Activated CD4-positive, CD25-positive, alpha-beta regulatory T cell (primary cell): ENCODE data around the gene PHYKPL.
"Not testable (repeated sequence)": the region's sequence is repeated elsewhere in the genome, so short reads cannot be mapped to it uniquely, and the experiment has no call there.

ENCODE experiments used
- DNase-seq, 4 experiments: peaks; one replicate each; lab custom pipeline; 2025; lab: John Stamatoyannopoulos, UW

Gene PHYKPL

DNA sequence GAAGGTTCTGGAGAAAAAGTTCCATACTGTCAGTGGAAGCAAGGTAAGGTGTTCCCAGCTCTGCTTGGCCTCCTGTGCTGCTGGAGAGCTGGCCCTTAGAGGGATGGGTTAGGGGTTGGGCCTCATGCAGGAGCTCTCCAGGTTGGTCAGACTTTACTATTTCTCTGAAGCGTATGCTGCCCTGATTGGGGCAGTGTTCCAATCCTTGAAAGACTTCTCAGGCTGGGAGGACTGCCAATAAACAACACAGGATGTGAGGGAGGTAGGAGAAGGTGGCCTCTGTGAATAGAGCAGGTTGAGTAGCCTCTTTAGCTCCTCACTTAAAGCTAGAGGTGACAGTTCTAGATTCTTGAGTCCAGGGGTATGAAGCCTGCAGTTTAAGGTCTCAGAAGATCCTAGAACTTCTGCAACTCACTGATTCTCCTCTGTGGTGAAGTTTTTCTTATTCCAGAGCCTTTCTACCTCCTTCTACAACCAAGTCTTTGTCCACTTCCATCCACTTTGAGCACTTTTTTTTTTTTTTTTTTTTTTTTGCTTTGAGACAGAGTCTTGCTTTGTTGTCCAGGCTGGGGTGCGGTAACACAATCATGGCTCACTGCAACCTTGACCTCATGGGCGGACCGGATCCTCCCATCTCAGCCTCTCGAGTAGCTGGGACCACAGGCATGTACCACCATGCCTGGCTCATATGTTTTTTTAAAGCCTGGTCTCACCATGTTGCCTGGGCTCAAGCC is 25.3 kb downstream of the PHYKPL start:
- DNase-seq: no peak

DNA sequence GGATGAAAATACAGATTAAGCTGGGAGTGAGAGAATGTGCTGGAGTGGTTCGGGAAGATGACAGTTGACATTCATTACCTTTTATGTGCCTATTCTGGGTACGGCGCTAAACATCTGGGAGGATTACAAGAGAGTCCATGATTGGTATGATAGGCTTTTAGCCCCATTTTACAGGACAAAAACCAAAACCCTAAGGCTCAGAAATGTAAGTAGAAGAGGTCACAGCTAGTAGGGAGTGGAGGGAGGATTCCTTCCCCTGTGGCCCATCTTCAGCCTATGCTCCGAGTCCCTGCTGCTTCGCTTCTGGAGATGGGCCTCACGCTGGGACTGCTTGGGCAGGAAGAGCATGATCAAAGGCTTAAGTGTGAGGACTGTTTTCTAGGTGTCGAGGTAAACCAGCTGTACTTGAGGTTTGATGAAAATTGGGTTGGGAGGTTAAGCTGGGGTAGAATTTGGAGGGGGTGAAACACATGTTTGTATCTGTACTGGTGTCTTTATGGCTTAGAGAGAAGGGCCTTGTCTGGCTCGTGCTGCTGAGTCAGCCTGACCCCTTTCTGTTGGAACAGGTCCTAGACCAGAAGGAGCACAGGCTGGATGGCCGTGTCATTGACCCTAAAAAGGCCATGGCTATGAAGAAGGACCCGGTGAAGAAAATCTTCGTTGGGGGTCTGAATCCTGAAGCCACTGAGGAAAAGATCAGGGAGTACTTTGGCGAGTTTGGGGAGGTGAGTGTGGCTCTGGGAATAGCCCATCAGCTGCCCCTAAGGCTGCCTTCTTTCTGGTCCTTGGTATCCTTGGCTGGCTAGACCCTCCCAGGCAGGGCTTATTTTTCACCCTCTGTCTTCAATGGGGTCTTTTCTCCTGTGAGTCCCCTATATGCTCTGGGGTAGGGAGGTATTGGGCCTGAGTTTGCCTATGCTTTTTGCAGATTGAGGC is 26.2 kb downstream of the PHYKPL start:
- DNase-seq: no peak

DNA sequence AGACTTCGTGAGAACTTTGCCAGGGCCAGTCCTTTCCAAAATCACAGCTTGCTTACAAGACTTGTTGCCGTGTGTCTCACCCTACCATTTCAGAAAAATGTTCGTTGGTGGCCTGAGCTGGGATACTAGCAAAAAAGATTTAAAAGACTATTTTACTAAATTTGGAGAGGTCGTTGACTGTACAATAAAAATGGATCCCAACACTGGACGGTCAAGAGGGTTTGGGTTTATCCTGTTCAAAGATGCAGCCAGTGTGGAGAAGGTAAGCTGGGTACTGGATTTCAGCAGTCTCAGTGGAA is 26.9 kb downstream of the PHYKPL start:
- no peak for DNase-seq

DNA sequence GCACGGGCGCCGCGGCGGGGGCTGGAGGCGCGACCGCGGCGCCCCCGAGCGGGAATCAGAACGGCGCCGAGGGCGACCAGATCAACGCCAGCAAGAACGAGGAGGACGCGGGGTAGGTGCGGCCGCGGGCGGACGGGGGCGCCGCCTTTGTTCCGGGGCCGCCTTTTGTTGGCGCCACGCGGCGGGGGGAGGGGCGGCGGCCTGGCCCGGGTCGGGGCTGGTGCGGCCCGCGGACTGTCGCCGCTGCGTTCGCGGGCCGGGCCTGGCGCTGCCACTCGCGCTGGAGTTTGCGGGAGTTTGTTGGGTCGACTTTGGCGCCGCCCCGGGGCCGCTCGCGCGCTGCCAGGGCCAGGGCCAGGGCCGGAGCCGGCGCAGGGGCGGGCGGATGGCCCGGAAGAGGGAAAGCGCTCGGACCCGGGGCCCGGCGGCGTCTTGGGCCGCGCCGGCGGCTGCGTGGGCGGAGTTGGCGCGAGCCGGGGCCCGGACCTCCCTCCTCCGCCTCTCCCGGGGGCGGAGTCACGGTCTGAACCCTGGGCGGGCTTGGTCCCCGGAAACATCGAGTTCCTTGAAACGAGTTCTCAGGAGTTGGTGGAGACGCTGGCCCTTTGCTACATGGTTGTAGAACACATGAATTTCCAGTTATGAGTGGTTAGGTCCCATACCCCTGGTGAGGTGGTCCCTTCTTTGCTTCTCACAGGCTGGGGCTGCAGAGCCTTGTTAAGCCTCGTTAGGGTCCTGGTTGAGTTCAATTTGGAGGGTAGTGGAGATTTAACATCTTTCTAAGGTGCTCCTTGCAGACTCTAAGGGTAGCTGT is 27.5 kb downstream of the PHYKPL start:
- DNase-seq: peak; percentile 43 to 49 (median 44)

DNA sequence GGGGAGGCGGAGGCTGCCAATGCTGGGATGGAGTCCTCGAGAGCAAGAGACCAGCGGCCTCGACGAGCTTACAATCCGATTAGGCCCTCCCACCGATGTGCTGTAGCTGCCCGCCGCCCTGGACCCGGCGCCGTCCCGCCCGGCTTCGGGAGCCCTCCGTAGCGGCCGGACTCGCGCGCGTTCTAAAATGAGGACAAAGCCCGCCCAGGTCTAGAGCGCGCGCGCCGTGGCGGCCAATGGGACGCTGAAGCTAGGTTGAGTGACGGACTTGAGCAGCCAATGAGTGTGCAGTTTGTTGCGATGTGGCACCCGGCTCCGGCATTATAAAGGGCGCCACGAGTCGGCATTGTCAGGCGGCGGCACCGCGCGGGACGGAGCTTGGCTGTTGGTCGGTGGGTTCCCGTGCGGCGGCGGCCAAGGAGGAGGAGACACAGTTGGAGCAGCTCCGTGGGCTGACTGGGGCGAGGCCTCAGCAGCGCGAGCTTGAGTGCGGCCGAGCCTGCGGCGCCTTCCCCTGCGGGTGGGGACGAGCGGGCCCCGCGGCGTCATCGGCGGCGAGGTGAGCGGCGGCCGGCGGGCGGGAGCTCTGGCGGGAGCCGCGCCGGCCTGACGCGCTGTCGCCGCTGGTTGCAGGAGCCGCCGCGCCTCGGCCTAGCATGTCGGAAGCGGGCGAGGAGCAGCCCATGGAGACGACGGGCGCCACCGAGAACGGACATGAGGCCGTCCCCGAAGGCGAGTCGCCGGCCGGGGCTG is 28.2 kb downstream of the PHYKPL start, which contains the start of gene HNRNPAB:
TSS of gene HNRNPAB (plus strand) at position 352 of the 753 bp plus-strand sequence. CDS start at position 657, 305 bp downstream.
- peak; percentile 86 to 92 (median 88) for DNase-seq

DNA sequence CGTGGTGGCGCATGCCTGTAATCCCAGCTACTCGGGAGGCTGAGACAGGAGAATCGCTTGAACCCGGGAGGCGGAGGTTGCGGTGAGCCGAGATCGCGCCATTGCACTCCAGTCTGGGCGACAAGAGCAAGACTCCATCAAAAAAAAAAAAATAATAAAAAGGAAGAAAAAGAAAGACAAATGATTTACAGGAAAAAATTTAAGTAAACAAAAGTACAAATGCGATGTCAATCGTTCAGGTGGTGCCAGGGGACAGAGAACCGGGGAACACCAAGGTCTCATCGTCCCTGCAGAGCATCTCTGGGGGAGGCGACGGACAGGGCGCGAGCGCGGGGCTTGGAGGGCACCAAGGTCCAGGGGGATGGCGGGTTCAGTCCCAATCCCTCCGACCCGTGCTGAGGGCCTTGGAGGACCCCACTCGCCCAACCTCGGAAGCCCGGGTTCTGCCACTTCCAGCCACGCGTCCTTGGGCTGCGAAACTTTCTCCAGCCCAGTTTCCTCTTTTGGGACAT is 28.9 kb downstream of the PHYKPL start:
- peak in 1 of 4 experiments; percentile 29 for DNase-seq

DNA sequence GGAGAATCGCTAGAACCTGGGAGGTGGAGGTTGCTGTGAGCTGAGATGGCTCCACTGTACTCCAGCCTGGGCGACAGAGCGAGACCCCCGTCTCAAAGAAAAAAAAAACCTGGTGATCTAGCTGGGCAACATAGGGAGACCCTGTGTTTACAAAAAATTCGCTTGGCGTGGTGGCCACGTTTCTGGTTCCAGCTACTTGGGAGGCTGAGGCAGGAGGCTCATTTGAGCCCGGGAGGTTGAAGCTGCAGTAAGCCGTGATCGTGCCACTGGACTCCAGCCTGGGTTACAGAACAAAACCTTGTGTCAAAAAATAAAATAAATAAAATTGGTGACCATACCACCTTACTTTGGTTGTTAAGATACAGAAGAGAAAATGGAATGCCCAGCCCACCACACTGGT is 30.1 kb downstream of the PHYKPL start:
- no peak for DNase-seq

DNA sequence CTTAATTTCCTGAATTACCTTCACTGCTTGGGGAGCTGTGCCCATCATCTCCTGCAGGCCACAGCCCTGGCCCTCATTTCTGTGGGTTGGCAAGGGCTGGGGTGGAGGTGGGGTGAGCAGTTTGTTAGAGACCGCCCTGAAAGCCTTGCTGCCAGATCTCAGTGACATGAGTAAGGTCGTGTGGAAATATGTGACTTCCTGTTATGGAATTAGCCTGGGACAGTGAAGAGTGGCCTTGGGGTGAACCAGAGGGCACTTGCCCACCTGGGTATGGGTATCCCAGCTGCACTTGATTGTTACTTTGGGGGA is 30.7 kb downstream of the PHYKPL start:
- DNase-seq: no peak

DNA sequence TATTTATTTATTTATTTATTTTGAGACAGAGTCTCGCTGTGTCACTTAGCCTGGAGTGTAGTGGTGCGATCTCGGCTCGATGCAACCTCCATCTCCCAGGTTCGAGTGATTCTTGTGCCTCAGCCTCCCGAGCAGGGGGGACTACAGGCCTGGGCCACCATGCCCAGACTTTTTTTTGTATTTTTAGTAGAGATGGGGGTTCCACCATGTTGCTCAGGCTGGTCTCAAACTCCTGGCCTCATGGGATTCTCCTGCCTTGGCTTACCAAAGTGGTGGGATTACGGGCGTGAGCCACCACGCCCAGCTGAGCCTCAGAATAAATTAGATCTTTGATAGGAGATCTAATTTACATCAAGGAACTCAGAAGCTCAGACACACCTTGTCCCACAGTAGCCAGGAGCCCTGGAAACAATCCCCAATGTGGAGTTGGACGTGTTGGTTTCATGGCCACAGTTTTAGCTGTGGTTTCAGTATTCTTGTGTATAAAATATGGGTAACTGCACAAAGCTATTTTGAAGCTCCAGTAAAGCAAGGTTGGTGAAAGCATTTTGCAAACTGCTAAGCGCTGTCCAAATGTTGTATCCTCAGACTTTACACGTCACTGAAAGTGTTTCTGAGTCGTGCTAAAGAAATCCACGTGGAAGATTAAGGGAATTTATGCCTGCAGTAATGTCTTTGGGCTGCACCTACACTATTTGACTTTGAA is 31.2 kb downstream of the PHYKPL start:
- DNase-seq: no peak

DNA sequence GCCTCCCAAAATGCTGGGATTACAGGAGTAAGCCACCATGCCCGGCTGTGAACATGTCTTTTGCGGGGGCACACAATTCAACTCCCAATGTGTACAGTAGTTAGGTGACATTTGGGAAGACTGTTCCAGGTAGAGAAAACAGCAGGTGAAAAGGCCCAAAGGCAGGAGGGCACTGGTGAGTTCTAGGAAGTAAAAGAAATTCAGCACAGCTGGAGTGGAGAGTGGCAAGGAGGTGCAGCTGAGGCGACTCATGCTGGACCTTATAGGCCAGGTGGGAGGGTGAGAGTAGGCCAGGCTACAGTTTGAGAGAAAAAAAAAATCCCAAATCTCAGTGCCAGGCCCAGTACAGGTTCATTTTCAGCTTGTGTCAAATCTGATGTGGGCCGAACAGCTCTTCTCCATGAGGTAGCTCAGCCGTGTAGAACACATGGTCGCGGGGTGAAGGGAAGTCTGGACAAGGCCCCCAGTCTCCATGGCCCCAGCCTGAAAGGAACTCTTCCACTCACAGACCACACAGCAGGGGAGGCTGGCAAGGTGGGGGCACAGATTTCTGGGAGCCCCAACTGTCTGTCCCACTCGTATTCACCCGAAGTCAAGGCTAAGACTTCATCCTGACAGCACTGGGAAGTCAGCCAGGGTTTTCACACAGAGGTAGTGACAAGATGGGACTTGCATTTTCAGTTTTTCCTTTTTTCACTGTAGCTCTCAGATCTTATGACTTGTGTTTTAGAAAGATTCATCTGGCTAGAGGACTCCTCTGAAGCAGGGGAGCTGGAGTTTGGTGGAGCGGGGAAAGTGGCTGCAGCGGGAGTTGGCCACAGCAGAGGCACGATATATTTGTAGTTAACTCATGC is 32.8 kb downstream of the PHYKPL start:
- no peak for DNase-seq

DNA sequence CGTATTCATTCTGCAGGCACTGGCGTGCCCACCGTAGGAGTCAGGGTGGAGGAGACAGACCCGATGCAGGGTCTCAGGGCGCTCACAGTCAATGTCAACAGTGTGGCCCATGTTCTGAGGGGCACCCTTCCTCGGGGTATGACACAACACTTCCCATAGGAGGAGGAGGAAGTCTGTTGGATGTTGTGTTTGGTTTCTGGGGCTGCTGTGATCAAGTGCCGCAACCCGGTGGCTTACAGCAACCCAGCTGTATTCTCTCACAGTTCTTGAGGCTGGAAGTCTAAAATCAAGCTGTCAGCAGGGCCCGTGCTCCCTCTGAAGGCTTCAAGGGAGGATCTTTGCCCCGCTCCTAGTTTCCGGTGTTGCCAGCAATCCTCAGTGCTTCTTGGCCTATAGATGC is 33.9 kb downstream of the PHYKPL start:
- no peak for DNase-seq

DNA sequence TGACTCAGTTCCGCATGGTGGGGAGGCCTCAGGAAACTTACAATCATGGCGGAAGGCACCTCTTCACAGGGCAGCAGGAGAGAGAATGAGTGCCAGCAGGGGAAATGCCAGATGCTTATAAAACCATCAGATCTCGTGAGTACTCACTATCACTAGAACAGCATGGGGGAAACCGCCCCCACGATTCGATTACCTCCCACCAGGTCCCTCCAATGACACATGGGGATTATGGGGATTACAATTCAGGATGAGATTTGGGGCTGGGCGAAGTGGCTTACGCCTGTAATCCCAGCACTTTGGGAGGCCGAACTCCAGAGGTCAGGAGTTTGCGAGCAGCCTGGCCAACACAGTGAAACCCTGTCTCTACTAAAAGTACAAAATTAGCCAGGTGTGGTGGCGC is 34.5 kb downstream of the PHYKPL start:
- not testable (repeated sequence) for DNase-seq

DNA sequence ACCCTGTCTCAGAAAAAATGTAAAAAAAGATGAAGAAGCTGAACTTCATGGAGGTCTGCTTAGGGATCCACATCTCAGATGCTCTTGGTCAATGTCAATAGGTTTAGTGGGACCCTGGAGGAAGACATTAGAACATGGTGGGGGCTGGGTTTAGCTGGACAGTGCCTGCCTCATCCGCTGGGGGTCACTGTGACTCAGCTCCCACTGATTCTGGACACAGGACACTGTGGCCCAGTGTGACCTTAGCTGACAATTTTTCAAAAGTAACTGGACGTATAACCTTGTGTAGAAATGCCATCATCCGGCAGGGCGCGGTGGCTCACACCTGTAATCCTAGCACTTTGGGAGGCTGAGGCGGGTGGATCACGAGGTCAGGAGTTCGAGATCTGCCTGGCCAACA is 35.6 kb downstream of the PHYKPL start:
- DNase-seq: no peak

DNA sequence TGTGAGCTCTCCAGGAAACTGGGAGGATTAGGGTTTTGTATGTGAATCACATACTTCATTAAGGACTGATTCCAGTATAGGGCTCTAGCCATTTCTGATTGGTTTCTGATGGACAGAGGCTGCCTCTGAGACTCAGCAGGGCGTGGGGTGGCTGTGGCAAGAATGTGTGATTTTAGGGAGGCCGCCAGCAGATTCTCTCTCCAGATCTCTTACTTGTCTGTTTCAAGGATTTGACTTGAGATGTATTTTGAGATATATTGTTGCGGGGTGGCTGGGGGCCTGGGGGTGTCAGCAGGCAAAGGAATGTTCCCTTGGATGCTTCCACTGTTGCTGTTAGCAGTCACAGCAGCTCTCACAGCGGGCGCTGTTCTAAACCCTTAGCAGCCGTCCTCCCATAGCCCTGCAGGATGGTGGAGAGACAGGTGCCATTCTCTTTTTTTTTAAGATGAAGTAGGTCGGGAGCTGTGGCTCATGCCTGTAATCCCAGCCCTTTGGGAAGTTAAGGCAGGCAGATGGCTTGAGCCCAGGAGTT is 36.3 kb downstream of the PHYKPL start:
- no peak for DNase-seq

DNA sequence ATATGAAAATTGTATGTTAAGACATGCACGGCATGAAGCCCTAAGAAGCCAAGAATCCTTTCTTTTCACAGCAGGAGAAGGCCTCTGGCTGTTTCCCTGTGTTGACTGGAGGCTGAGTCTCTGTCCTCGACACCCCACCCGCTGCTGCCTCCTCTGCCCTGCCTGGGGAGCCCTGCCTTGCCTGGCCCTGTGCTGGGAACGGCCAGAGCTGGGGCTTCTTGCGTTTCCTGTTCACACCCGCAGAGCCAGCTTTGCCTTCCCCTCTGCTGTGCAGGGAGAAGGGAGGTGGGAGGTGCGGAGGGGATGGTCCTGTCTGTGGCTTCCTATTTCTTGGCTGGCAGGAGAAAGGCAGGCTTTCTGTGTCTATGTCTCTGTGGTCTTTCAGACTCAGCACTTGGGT is 38.6 kb downstream of the PHYKPL start:
- no peak for DNase-seq

DNA sequence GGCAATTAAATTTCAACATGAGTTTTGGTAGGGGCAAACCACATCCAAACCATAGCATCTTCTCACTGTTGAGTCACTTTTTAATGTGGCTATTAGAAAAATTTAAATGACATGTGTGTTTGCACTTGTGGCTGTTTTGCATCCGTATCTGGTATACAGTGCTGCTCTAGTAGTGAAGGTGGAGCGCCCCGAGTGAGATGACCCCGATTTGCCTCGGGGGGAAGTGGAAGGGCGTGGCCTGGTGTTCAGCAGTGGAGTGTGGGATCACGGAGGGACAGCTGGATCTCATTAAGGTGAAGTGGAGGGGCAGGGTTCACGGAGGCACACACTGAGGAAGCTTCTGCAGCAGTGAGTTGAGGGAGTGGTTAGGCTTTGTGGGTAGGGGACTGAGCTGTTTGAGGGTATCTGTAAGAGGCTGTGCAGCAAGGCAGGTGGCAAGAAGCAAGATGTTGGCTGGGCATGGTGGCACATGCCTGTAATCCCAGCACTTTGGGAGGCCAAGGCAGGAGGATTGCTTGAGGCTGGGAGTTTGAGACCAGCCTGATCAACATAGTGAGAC is 39.3 kb downstream of the PHYKPL start:
- DNase-seq: no peak

DNA sequence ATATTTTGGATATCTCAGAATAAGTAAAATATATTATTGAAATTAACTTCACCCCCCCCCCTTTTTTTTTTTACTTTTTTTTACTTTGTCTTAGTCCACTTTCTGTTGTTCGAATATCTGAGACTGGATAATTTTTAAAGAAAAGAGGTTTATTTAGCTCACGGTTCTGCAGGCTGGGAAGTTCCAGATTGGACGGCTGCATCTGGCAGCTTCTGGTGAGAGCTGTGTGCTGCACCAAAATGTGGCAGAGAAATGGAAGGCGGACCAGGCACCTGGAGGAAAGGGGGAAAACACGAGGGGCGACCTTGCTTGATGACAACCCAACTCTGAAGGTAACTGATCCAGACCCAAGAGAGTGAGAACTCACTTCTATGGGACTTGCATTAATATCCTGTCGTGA is 39.8 kb downstream of the PHYKPL start:
- DNase-seq: no peak

DNA sequence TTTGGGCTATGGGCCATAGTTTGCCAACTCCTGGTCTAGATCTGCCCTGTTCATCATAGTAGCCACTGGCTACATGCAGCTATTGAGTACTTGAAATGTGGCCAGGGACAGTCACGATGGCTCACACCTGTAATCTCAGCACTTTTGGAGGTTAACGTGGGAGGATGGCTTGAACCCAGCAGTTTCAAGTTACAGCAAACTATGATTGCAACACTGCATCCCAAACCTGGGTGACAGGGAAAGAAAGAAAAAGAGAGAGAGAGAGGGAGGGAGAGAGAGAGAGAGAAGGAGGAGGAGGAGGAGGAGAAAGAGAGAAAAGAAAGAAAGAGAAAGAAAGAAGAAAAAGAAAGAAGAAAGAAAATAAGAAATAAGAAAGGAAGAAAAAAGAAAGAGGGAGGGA is 40.4 kb downstream of the PHYKPL start:
- no peak for DNase-seq

DNA sequence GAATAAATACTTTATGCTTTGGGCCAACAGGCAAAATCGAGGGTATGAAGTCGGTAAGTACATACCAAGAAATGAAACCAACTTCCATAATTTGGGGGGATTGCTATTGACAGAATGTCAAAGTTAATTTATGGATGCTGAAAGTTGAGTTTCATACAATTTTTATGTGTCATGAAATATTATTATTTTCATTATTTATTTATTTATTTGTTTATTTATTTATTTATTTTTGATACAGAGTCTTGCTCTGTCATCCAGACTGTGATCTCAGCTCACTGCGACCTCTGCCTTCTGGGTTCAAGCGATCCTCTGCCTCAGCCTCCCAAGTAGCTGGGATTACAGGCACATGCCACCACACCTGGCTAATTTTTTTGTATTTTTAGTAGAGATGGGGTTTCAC is 40.9 kb downstream of the PHYKPL start:
- no peak for DNase-seq
